ACHN (cell line): ENCODE results near the gene SENP6.
"Not testable (repeated sequence)": the region's sequence is repeated elsewhere in the genome, so short reads cannot be mapped to it uniquely, and the experiment has no call there.

ENCODE experiments used
- DNase-seq: peaks from one replicate; pipeline ENCODE4 v3.0.0-alpha.2; 2015
- in situ Hi-C: cut with HindIII; loops from 2 replicates; pipeline ENCODE4 v1.10.0; 2017; ENCODE audit warnings: low sequenced_read_pairs, low pct_ligation_motif_present, low pct_unique_long_range_greater_than_20kb

Gene SENP6

GRCh38 chr6:75601304-75602245 lies at the start of gene SENP6:
Gene SENP6 (plus strand): TSS chr6:75601880. CDS start chr6:75602525, 645 bp downstream.
- in situ Hi-C loops: no loop called here
- peak; percentile 73 for DNase-seq

- in situ Hi-C loops: no loop called here
- no peak for DNase-seq
These were observed 45.4 kb upstream of the SENP6 start for GRCh38 chr6:75556240-75556639.

GRCh38 chr6:75557068-75557467 lies 44.6 kb upstream of the SENP6 start:
- no peak for DNase-seq
- in situ Hi-C loops: no loop called here

DNA sequence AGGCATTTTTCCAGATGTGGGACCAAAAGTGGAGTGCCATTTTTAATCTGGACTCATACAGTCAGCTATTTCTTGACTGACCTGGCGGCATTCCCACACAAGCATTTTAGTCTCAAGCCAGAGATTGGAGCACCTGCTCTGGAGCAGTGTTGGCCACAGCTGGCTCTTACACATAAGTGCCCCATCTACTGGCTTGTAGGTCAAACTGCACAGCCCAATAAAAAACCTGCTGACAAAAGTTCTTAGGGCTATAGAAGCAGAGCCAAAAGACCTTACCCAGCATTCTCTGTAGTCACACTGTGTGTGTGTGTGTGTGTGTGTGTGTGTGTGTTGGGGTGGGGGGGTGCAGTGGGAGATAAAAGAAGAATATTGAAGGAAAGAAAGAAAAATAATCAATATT lies 38.6 kb upstream of the SENP6 start:
- in situ Hi-C loops: no loop called here
- DNase-seq: peak; percentile 50

- in situ Hi-C loops: no loop called here
These were observed 35.4 kb upstream of the SENP6 start for GRCh38 chr6:75566137-75566767.

DNA sequence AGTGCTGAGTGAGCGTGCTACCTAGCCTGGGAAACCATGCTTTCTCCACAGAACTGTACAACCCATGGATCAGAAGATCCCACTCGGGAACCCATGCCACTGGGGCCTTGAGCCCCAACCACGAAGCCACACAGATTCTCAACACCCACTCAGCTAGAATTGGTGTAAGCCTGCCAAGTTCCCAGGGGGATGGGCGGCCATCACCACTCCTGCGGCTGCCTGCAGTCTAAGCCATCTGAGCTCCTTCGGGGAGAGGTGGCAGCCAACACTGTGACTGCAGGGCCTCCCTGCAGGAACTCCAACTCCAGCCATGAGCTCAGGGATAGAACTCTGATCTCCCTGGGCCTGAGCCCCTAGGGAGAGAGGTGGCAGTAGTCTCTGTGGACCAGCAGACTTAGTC lies 33.6 kb upstream of the SENP6 start:
- DNase-seq: no peak
- in situ Hi-C loops: no loop called here

More at GRCh38 chr6:75566137-75566767, 35.4 kb upstream of the SENP6 start:
- DNase-seq: no peak

GRCh38 chr6:75568965-75569364 lies 32.7 kb upstream of the SENP6 start:
- in situ Hi-C loops: no loop called here
- no peak for DNase-seq

- in situ Hi-C loops, DNase-seq: not testable (repeated sequence)
These were observed 31.0 kb upstream of the SENP6 start for GRCh38 chr6:75570671-75571070.

DNA sequence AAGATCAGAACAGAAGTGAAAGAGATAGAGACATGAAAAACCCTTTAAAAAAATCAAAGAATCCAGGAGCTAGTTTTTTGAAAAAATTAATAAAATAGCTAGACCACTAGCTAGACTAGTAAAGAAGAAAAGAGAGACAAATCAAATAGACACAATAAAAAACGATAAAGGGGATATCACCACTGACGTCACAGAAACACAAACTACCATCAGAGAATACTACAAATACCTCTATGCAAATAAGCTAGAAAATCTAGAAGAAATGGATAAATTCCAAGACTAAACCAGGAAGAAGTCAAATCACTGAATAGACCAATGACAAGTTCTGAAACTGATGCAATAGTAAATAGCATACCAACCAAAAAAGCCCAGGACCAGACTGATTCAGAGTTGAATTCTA lies 29.6 kb upstream of the SENP6 start:
- in situ Hi-C loops: no loop called here
- no peak for DNase-seq

DNA sequence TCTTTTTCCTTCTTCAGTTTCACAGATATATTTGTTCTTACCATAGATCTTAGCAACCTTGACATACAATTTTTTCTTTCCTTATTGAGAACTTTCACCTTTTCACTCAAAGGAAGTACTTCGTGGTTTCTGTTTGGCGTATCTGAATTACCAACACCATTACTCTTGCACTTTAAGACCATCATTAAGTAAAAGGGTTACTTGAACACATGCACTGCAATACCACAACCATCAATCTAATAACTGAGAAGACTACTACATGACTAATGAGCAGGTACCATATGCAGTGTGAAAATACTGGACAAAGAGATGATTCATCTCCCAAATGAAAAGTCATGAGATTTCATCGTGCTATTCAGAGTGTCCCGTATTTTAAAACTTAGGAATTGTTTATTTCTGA lies 21.7 kb upstream of the SENP6 start:
- in situ Hi-C loops: no loop called here
- no peak for DNase-seq

- in situ Hi-C loops: no loop called here
- no peak for DNase-seq
These were observed 20.4 kb upstream of the SENP6 start for GRCh38 chr6:75581231-75581630.

- DNase-seq, in situ Hi-C loops: not testable (repeated sequence)
These were observed 17.1 kb upstream of the SENP6 start for GRCh38 chr6:75584552-75584951.

GRCh38 chr6:75588948-75589347 lies 12.7 kb upstream of the SENP6 start:
- no peak for DNase-seq
- in situ Hi-C loops: no loop called here

DNA sequence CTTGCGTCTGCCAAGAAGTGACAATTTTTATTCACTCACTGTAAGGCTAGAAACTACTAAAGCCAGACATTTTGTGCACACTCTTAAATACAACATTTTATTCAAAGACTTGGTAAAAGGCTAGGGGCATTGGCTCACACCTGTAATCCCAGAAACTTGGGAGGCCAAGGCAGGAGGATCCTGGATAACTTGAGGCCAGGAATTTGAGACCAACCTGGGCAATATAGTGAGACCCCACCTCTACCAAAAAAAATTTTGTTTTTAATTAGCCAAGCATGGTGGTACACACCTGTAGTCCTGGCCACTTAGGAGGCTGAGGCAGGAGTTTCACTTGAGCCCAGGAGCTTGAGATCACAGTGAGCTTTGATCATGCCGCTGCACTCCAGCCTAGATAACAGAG lies 11.3 kb upstream of the SENP6 start:
- no peak for DNase-seq
- in situ Hi-C loops: no loop called here

DNA sequence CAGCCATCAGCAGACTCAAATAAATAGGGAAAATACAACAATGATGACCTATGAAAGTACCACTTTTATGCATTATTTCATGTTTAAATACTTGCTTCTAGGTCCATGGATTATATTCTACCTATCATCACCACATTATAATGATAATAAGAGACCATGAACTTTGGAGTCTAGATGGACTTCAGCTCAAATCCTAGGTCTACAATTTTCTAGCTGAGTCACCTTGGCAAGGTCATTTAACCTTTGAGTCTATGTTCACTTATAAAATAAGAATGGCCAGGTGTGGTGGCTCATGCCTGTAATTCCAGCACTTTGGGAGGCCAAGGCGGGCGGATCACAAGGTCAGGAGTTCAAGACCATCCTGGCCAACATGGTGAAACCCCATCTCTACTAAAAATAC lies 5.3 kb upstream of the SENP6 start:
- DNase-seq, in situ Hi-C loops: not testable (repeated sequence)

- in situ Hi-C loops: no loop called here
- DNase-seq: no peak
These were observed 912 bp upstream of the SENP6 start for GRCh38 chr6:75600768-75601167.

DNA sequence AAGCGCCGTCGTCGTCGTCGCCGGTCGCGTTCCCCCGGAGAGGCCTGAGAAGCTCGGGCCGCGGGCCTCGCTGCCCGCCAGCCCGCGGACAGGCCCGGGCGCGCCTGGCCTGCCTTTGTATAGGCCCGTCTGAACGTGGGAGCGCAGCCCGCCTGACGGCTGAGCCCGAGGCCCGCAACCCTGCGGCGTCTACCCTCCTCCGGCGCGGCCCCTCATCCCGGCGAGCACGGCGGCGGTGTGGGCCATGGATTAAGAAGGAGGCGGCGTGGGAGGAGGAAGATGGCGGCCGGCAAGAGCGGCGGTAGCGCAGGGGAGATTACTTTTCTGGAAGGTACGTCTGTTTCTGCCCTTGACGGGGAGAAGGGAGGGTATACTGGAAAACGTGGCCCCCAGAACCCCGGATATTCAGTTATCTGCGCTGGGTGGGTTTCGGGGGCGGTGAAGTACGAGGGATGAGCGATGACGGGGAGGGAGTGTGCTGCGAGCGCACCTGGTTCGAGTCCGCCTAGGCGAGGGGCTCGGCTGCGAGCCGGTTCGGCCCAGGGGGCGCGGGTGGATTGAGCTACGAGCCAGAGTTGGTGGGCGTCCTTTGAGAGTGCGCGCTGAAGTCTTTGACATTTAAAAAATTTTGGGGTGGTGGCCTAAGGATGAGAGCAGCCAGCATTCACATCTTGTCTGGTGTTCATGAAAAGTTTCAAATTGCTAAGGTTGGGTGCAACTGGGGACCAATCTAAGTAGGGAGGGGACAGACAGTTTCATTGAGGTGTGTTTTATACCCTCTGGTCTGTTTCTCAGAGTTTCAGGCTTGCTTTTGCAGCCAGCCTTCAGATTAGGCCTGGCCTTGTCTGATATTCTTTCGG lies 796 bp downstream of the SENP6 start:
- in situ Hi-C loops: no loop called here
- peak; percentile 18 for DNase-seq

DNA sequence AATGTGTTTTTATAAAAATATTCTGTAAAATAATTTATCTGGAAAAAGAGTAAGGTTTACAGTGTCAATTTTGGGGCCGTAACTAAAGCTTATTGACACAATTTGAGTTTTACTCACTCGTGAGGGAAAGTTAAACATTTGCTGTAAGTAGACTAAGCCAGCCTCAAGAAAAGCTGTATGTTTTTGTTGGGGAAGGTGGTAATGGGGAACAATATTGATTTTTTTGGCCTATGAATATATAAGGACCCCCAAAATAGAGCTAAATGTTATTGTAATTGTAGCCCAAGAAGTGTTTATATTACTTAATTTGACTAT lies 1.4 kb downstream of the SENP6 start:
- in situ Hi-C loops: no loop called here

GRCh38 chr6:75604294-75604693 lies 2.6 kb downstream of the SENP6 start:
- DNase-seq: no peak
- in situ Hi-C loops: no loop called here

More for the DNA sequence above, 1.4 kb downstream of the SENP6 start:
- no peak for DNase-seq
